Ishikawa (cell line): ENCODE measurements around the gene DARS1.

ENCODE experiments used
- CEBPB ChIP-seq: IDR thresholded peaks from 2 replicates; pipeline ENCODE4 v1.6.1; 2012
- EGR1 ChIP-seq: IDR thresholded peaks from 2 replicates; pipeline ENCODE4 v1.6.1; 2012
- REST ChIP-seq: IDR thresholded peaks from 2 replicates; pipeline ENCODE4 v1.6.1; 2012; ENCODE audit warnings: low read depth, mild to moderate bottlenecking
- TEAD4 ChIP-seq: IDR thresholded peaks from 2 replicates; pipeline ENCODE4 v1.6.1; 2012
- TF ChIP-seq, protein P1 (sequence below): IDR thresholded peaks from 2 replicates; pipeline ENCODE4 v1.6.1; 2012

DNA sequence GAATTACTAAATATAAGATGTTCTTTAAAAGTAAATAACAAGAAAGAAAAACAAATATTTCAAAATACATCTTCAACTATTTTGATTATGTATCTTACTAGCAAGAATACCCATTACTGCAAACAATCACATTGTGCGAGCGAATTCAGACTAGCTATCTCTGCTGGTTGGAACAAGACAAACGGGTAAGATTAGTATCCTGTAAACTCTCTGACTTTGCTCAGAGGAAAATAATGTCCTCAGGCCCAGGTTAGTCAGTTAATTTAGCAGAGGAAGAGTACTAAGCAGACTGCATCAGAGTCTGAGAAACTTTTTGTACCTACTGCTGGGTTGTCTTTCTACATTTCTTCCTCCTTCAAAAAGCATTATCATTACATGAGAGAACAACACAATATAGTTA, 58.8 kb downstream of the DARS1 start:
- no peak for TF ChIP-seq REST
- no peak for TF ChIP-seq EGR1
- TF ChIP-seq TEAD4 = no peak
- TF ChIP-seq CEBPB = no peak
- TF ChIP-seq, protein P1, sequence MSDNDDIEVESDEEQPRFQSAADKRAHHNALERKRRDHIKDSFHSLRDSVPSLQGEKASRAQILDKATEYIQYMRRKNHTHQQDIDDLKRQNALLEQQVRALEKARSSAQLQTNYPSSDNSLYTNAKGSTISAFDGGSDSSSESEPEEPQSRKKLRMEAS = no peak
